Measurements from ENCODE around the gene NUP210L.
"Not testable (repeated sequence)": the region's sequence is repeated elsewhere in the genome, so short reads cannot be mapped to it uniquely, and the experiment has no call there.

The NUP210L gene

GRCh38 chr1:153987621-153988020 lies 167.3 kb downstream of the NUP210L start:
- DNase-seq: no peak

GRCh38 chr1:153985941-153986761 lies 168.7 kb downstream of the NUP210L start, which contains the start of gene RAB13:
Gene RAB13, minus strand, starts transcription at chr1:153986339. Its CDS starts 103 bp downstream, at chr1:153986236.
- peak; percentile 95 for DNase-seq

GRCh38 chr1:153985341-153985912 lies 169.4 kb downstream of the NUP210L start:
- peak; percentile 64 for DNase-seq

- DNase-seq: no peak
Observed at GRCh38 chr1:153984123-153984894, 170.6 kb downstream of the NUP210L start.

- DNase-seq: not testable (repeated sequence)
Observed at GRCh38 chr1:153981735-153982134, 173.1 kb downstream of the NUP210L start.

GRCh38 chr1:153979091-153979490 lies 175.8 kb downstream of the NUP210L start:
- DNase-seq: not testable (repeated sequence)

GRCh38 chr1:153978274-153978909 lies 176.5 kb downstream of the NUP210L start:
- DNase-seq: no peak

GRCh38 chr1:153977250-153978240 lies 177.3 kb downstream of the NUP210L start, which contains the start of gene JTB:
Gene JTB, minus strand, starts transcription at chr1:153977674. Its CDS starts 422 bp downstream, at chr1:153977252.
- DNase-seq: peak; percentile 91

- no peak for DNase-seq
Observed at GRCh38 chr1:153976819-153977249, 178.0 kb downstream of the NUP210L start.

- no peak for DNase-seq
Observed at GRCh38 chr1:153973525-153973924, 181.3 kb downstream of the NUP210L start.

- DNase-seq: no peak
Observed at GRCh38 chr1:153973071-153973470, 181.8 kb downstream of the NUP210L start.

- DNase-seq: no peak
Observed at GRCh38 chr1:153970346-153970745, 184.5 kb downstream of the NUP210L start.

- DNase-seq: no peak
Observed at GRCh38 chr1:153968972-153969371, 185.9 kb downstream of the NUP210L start.

- no peak for DNase-seq
Observed at GRCh38 chr1:153968408-153968807, 186.5 kb downstream of the NUP210L start.

- DNase-seq: peak; percentile 48
Observed at GRCh38 chr1:153968000-153968363, 186.9 kb downstream of the NUP210L start.

- DNase-seq: peak; percentile 95
Observed at GRCh38 chr1:153967107-153967999, 187.5 kb downstream of the NUP210L start, which contains the start of gene CREB3L4. Gene CREB3L4, plus strand, starts transcription at chr1:153967902. Its CDS starts 624 bp downstream, at chr1:153968526.

- DNase-seq: peak; percentile 67
Observed at GRCh38 chr1:153963850-153964331, 191.0 kb downstream of the NUP210L start.

- DNase-seq: peak; percentile 99
Observed at GRCh38 chr1:153963030-153963849, 191.6 kb downstream of the NUP210L start, which contains the start of gene SLC39A1. Gene SLC39A1, minus strand, starts transcription at chr1:153963537. Its CDS starts 822 bp downstream, at chr1:153962715.
